Measurements from ENCODE around the gene DND1. TPM values are rescaled to one million over a fixed set of nuclear protein-coding genes. Genes with fewer than 3 reads are reported as not detected.
"Not testable (repeated sequence)": the region's sequence is repeated elsewhere in the genome, so short reads cannot be mapped to it uniquely, and the experiment has no call there.

The DND1 gene
- total RNA-seq, 2 donors from 2014 or later: 0.35 to 0.44 TPM

DNA sequence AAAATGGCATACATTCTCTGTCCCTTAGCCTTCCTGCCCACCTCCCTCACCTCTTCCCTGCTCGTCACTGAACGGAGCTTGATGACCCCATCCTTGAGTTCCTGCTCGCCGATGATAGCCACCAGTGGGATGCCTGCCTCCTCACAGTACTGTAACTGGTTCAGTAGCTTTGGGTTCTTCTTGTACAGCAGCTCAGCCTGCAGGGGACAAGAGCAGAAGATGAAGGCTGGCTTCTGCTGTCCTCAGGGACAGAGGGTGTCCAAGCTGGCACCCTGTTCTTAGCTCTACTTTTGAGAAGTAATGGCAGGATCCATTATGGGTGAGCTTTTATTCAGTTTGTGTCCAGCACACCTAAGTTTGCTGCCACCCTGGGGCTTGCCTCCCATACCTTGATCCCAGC lies 1.3 kb upstream of the DND1 start:
- no peak for ATAC-seq
- intact Hi-C loops (cut with DNase I): no loop called here
- DNase-seq: no peak

DNA sequence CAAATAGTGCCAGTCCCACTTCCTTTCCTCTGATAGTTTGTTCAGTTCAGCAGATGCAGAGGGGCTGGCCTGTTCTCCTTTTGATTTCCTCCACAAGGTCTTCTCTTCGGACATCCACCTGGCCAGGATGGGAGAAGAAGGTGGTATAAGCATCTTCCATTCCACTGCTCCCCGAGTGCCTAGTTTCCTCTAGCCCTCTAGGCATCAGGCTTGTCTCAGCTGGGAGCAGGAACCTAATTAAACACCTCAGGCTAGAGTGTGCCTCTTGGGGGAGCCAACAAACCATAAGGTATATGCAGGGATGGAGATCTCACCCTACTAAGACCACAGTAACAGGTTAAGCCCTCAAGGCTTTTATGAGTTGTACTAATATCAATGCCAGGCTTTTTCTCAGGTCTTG lies 835 bp upstream of the DND1 start:
- intact Hi-C loops (cut with DNase I): no loop called here
- ATAC-seq (no peak), DNase-seq (no peak)

- intact Hi-C loops (cut with DNase I): no loop called here
These were observed 755 bp downstream of the DND1 start for GRCh38 chr5:140672455-140673186.

GRCh38 chr5:140671472-140672125 lies 1.8 kb downstream of the DND1 start:
- DNase-seq (no peak), ATAC-seq (no peak)
- intact Hi-C loops (cut with DNase I): no loop called here

More at GRCh38 chr5:140672455-140673186, 755 bp downstream of the DND1 start:
- DNase-seq: peak; percentile 68
- peak; percentile 30 to 77 for ATAC-seq

GRCh38 chr5:140671035-140671434 lies 2.3 kb downstream of the DND1 start:
- intact Hi-C loops (cut with DNase I); DNase-seq; ATAC-seq: not testable (repeated sequence)

DNA sequence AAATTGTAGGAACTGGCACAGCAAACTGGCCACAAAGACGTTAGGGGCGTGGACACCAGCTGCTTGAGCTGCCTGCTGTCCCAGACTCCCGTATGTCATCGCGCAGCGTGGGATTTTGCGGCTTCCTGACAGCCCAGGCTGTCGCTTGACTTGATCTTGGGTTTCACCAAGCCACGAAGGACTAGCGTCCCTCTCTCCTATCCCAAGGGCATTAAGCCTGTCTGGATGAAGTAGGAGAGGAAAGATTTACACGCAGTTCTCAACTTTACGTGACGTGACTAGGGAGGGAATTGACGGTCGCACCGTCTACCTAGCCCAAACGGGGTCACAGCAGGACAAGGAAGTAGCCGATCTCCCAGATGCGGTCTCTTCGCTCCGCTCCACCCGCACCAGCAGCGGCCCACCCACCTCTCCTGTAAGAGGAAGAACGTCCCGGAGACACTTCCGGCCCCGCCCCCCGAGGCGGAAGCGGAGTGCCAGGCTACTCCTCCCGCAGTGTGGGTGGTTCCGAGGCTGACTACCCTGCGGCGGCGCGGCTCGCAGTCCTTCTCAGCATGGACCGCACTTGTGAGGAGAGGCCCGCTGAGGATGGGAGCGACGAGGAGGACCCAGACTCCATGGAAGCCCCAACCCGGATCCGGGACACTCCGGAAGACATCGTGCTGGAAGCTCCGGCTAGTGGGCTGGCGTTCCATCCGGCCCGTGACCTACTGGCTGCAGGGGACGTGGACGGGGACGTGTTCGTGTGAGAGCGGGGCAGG lies 8.8 kb downstream of the DND1 start, which contains the start of gene WDR55:
TSS of gene WDR55 (plus strand) at position 546 of the 761 bp plus-strand sequence. CDS start at position 555, 9 bp downstream.
- DNase-seq: peak; percentile 97
- ATAC-seq: peak; percentile 99
- intact Hi-C loops (cut with DNase I): loop anchor here in 1 of 2 donors (1.0 to 2.0 kb wide), 2 partner anchors 26 to 117 kb away; partner anchors contain the start of genes EIF4EBP3, HARS1 and HARS2

DNA sequence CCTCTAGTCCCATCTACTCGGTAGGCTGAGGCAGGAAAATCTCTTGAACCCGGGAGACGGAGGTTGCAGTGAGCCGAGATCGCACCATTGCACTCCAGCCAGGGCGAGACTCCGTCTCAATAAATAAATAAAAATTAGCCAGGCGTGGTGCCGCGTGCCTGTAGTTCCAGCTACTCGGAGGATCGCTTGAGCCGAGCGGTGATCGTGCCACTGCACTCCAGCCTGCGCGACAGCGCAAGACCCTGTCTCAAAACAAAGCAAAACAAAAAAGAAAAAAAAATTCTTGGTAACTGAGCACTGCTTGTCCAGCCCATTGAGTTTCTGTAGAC lies 9.4 kb downstream of the DND1 start:
- DNase-seq (no peak), ATAC-seq (peak in 1 of 2 donors; percentile 3)
- intact Hi-C loops (cut with DNase I): loop anchor here in 1 of 2 donors (1.0 to 2.0 kb wide), 2 partner anchors 27 to 117 kb away; partner anchors contain the start of genes EIF4EBP3, HARS1 and HARS2

- DNase-seq; ATAC-seq; intact Hi-C loops (cut with DNase I): not testable (repeated sequence)
These were observed 13.0 kb downstream of the DND1 start for GRCh38 chr5:140660371-140660770.

GRCh38 chr5:140658870-140659269 lies 14.5 kb downstream of the DND1 start:
- no peak for ATAC-seq
- intact Hi-C loops (cut with DNase I): no loop called here
- DNase-seq: no peak

DNA sequence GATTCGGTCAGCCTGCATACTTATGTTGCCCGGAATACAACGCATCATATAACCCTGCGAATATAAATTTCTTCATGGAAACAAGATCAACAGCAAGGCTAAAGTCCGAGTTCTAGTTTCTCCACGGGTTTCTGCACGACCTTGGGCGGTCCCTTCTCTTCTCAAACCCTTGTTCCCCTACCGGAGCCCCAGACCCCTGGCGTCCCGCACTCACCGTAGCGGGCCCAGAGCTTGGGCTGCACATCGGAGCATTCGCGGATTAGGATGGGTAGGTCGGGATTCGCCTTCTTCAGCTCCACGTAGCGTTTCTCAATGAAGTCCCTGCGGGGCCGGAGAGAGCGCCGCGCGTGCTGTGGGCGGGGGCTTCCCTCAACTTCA lies 26.3 kb downstream of the DND1 start:
- peak; percentile 17 to 39 for ATAC-seq
- DNase-seq: no peak
- intact Hi-C loops (cut with DNase I): loop anchor here in 1 of 2 donors (10.0 kb wide), 1 partner anchor 82 kb away; the partner anchor contains the start of genes APBB3 and SLC35A4

- DNase-seq (no peak), ATAC-seq (no peak)
- intact Hi-C loops (cut with DNase I): loop anchor here (5.0 to 10.0 kb wide), 2 partner anchors 78 to 95 kb away; partner anchors contain the start of genes APBB3 (in 1 of the 2), EIF4EBP3 (in 1 of the 2) and SLC35A4 (in 1 of the 2)
These were observed 30.7 kb downstream of the DND1 start for GRCh38 chr5:140642718-140643117.

- intact Hi-C loops (cut with DNase I): loop anchor here (5.0 to 10.0 kb wide), 2 partner anchors 77 to 94 kb away; partner anchors contain the start of genes APBB3 (in 1 of the 2), EIF4EBP3 (in 1 of the 2) and SLC35A4 (in 1 of the 2)
- DNase-seq: no peak
- no peak for ATAC-seq
These were observed 31.7 kb downstream of the DND1 start for GRCh38 chr5:140641716-140642115.

DNA sequence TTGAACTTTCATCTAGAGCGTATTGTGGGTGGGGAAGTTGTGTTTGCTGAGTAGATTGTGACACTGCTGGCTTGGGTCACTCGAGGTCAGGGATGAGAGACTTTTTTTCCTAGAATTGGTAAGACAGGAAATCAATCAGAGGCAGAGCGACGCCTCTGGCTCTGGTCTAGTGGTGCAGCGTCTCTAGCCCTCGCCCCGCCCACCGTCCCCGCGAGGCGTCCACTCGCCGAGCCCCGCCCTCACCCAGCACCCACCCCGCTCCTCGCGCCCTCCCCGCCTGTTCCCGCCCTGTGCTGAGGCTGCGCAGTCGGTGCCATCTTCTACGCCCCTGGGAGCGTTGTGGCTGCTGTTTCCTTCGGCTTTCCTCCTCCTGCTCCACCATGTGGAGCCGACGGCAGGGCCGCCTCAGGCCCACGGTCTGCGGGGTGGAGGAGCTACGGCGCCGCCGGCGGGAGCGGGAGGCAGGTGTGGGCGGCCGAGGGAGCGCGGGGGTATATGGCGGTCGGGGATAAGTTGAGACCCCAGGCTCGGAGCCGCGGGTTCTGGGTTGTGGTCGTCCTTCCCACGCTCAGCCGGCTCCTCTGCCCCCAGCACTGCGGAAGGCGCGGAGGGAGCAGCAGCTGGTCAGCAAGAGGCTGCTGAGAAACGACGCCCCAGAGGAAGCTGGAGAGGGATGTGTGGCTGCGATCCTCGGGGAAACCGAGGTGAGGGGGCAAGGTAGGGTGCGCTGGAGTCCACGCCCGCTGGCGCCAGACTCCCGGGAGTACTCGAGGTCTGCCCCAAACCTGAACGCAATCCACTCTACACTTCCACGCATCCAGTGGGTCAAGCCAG lies 34.0 kb downstream of the DND1 start, which contains the start of gene TMCO6:
TSS of gene TMCO6 (plus strand) at position 304 of the 834 bp plus-strand sequence. CDS start at position 381, 77 bp downstream.
- intact Hi-C loops (cut with DNase I): no loop called here
- DNase-seq: peak; percentile 99

GRCh38 chr5:140638898-140639147 lies 34.6 kb downstream of the DND1 start:
- intact Hi-C loops (cut with DNase I); DNase-seq; ATAC-seq: not testable (repeated sequence)

More for the DNA sequence above, 34.0 kb downstream of the DND1 start, which contains the start of gene TMCO6:
- ATAC-seq: peak; percentile 99

DNA sequence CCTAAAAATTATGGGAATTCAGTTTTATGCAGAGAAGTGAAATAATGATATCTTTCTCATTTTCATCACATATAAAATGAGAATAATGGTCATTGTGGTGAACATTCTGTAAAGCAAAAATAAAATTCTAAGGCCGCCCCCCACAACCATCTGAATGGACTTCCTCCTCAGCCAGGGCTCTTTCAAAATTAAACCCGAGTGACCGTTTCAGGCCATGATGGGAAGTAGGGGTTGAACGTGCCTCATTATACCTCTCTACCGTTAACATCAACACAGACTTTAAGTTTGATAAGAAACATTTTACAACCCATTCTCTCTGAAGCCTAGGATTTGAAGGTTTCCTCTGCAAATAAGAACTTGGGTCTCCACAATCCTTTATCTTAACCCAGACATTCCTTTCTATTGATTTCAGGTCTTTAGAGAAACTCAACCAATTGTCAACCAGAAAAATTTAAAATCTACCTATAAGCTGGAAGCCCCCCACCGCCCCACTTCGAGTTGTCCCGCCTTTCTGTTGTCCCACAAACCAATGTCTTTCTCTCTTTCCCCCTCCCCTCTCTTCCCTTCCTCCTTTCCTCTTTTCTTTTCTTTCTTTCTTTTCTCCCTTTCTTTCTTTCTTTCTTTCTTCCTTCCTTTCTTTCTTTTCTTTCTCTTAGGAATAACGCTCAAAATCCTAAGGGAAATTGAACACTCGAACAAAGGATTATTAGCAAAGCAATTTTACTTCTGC lies 35.8 kb downstream of the DND1 start:
- DNase-seq: no peak
- intact Hi-C loops (cut with DNase I): no loop called here
- ATAC-seq: no peak

DNA sequence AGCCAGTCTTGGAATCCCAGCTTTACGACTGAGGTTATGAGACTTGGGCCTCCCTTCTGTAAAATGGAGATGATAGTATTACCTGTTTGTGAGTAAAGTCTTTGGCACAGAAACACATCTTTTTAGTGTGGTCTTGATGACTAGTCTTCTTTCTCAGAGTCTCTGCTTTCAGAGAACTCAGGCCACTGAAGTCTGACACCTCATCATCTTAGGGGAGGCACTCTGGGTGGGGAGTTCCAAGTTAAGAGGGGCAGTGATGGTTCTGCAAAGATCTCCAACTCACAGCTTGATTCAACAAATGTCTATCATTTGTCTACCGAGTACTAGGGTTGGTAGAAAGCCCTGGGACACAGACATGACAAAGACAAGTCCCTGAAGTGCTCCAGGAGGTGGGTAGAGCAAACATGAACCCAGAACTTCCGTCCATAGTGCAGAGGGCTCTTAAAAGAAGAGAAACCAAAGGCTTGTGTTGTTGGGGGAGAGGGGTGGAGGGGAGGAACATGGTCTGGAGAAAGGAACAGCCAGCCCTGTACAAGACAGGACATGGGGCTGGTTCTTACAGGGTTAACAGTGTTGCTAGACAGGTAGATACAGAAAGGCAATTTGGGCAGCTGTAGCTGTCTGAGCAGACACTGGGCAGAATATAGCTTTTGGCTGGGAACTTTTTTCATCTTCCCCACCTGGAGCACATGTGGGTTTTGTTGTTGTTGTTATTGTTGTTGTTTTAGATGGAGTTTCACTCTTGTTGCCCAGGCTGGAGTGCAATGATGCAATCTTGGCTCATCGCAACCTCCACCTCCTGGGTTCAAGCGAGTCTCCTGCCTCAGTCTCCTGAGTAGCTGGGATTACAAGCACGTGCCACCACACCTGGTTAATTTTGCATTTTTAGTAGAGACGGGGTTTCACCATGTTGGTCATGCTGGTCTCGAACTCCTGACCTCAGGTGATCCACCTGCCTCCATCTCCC lies 37.8 kb downstream of the DND1 start:
- no peak for ATAC-seq
- intact Hi-C loops (cut with DNase I): no loop called here
- DNase-seq: no peak

DNA sequence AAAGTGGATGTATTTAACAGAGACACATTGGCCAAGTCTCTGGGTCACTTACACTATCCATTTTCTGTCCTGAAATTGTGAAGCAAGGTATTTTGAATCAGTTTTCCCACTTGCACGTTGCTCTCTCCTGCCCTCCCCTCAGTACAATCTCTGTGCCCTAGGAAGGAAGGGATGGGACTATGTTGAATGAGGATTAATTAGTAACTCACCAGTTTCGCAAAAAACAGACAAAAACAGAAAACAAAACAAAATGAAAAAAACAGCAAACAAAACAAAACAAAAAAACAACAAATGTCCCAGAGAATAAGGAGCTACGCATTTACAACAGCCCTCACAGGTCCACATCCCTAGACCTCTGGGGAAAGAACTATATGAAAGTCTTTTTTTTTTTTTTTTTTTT lies 39.3 kb downstream of the DND1 start:
- intact Hi-C loops (cut with DNase I): loop anchor here in 1 of 2 donors (5.0 kb wide), 1 partner anchor 67 kb away; no protein-coding TSS in a partner anchor
- no peak for DNase-seq
- no peak for ATAC-seq

Data from left cardiac atrium (tissue), 4 donors.